ENCODE measurements around the gene SND1.

Gene SND1

DNA sequence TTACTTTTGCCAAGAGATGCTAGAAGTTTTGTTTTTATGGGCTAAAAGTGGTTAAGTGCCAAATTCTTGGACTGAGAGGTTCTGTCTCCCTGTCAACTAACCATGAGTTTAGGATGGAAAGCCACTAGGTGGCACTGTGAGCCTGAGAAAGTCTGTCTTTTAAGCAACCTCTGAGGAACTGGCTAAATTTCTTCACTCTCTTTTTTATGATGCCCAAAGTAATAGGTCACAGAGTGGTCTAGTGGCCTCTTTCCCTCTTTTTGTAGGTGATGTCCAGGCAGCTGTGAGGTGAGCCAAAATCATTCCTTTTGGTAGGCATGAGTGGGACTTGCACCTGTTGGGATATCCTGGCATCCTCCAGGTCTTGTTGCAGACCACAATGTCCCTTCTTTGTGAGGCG, 56.8 kb downstream of the SND1 start:
- TF ChIP-seq, protein P1, sequence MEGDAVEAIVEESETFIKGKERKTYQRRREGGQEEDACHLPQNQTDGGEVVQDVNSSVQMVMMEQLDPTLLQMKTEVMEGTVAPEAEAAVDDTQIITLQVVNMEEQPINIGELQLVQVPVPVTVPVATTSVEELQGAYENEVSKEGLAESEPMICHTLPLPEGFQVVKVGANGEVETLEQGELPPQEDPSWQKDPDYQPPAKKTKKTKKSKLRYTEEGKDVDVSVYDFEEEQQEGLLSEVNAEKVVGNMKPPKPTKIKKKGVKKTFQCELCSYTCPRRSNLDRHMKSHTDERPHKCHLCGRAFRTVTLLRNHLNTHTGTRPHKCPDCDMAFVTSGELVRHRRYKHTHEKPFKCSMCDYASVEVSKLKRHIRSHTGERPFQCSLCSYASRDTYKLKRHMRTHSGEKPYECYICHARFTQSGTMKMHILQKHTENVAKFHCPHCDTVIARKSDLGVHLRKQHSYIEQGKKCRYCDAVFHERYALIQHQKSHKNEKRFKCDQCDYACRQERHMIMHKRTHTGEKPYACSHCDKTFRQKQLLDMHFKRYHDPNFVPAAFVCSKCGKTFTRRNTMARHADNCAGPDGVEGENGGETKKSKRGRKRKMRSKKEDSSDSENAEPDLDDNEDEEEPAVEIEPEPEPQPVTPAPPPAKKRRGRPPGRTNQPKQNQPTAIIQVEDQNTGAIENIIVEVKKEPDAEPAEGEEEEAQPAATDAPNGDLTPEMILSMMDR (IDR thresholded peaks at IDR 0.05; ENCODE audit: low read length, missing control alignments), result peak; percentile 68
- DNase-seq (ENCODE audit: low read depth), result peak; percentile 93
- H3K4me3 ChIP-seq (replicated peaks; ENCODE audit: low read depth, low read length), result no peak overlapping the region

DNA sequence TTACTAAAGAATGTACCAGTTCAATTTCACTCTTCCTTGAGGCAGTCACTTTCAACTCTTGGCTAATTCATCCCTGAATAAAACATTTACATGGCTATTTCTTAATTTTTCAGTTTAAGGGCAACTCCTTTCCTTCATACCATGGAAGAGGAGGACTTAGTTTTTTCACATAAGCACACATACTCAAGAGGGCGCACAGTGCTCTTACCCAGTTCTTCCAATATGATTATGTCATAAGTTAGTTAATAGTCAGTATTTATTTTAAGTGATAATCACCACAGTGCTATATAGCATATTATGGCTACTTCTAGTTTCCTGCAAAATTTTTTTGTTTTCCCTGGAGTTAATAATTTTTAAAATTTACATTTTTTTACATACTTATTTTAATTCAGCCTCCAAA, 58.6 kb downstream of the SND1 start:
- H3K4me3 ChIP-seq (replicated peaks; ENCODE audit: low read depth, low read length), result no peak overlapping the region
- peak; percentile 7 for DNase-seq (ENCODE audit: low read depth)
- TF ChIP-seq, protein P1 (IDR thresholded peaks at IDR 0.05; ENCODE audit: low read length, missing control alignments), result no peak

DNA sequence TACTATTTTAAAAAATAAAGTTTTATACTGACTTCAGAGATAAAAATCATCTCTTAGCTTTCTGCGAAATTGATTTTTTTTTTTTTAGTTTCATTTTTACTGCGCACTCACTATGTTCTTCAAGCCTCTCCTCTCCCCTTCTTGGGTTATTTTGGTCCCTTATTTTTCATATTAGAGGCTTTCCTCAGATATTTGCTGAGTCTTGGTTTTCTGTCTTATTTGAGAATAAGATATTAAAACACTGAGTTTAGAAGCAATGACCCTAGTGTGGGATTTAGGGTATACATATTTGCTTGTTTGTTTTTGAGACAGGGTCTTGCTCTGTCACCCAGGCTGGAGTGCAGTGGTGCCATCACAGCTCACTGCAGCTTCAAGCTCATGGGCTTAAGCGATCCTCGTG, 59.9 kb downstream of the SND1 start:
- H3K4me3 ChIP-seq (replicated peaks; ENCODE audit: low read depth, low read length), result no peak overlapping the region
- no peak for DNase-seq (ENCODE audit: low read depth)
- TF ChIP-seq, protein P1 (IDR thresholded peaks at IDR 0.05; ENCODE audit: low read length, missing control alignments), result no peak

DNA sequence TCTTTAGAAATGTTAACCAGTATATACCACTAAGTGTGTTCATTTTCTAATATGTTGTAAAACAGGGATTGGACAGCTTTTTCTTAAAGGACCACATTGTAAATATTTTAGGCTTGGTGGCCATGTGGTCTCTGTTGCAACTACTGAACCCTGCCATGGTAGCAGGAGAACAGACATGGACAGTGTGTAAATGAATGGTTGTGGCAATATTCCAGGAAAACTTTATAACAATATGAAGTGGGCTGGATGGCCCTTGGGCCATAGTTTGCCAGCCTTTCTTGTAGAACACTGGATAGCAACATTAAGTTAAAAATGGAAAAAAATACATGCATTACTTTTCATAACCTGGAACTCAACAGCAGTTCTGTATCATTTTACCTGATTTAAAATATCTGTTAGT, 61.0 kb downstream of the SND1 start:
- DNase-seq (ENCODE audit: low read depth), result peak; percentile 5
- H3K4me3 ChIP-seq (replicated peaks; ENCODE audit: low read depth, low read length), result no peak overlapping the region
- TF ChIP-seq, protein P1 (IDR thresholded peaks at IDR 0.05; ENCODE audit: low read length, missing control alignments), result no peak

DNA sequence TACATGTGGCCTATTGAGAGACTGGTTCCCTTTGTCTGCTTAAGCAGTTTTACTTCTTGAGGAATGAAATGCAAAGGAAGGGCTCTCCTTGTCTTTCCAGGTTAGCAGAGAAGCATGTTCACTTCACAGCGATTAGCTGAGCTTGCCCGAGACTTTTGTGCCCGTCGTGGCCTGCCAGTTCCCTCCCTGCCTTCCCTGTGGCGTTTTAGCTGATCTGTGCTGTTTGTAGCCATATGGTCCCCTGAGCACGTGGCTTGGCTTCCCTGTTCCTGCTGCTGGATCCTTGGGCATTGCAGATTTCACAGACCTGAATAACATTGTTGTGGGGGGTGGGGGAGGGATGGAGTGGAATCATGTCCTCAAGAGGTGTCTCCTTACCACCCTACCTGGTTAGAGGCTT, 61.8 kb downstream of the SND1 start:
- DNase-seq (ENCODE audit: low read depth), result no peak
- no peak overlapping the region for H3K4me3 ChIP-seq (replicated peaks; ENCODE audit: low read depth, low read length)
- TF ChIP-seq, protein P1 (IDR thresholded peaks at IDR 0.05; ENCODE audit: low read length, missing control alignments), result no peak

DNA sequence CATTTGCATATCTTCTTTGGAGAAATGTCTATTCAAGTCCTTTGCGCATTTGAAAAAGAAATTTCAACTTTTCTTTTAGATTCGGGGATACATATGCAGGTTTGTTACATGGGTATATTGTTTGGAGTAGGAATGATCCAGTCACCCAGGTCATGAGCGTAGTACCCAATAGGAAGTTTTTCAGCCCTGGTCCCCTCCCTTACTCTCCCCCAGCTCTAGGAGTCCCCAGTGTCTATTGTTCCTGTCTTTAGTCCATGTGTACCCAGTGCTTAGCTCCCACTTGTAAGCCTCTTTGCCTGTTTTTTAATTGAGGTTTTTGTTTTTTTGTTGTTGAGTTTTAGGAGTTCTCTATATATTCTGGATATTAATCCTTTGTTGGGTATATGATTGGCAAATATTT, 63.3 kb downstream of the SND1 start:
- H3K4me3 ChIP-seq (replicated peaks; ENCODE audit: low read depth, low read length), result no peak overlapping the region
- TF ChIP-seq, protein P1 (IDR thresholded peaks at IDR 0.05; ENCODE audit: low read length, missing control alignments), result no peak
- DNase-seq (ENCODE audit: low read depth), result no peak

DNA sequence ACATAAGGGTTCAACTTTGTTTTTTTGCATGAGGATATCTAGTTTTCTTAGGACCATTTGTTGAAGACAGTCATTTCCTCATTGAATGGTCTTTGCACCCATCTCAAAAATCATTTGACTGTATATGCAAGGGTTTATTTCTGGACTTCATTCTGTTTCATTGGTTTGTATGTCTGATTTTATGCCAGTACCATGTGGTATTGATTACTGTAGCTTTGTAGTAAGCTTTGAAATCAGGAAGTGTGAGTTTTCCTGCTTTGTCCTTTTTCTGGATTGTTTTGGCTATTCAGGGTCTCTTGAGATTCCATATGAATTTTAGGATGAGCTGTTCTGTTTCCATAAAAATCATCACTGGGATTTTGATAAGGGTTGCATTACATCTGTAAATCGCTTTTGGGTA, 63.9 kb downstream of the SND1 start:
- TF ChIP-seq, protein P1 (IDR thresholded peaks at IDR 0.05; ENCODE audit: low read length, missing control alignments), result no peak
- H3K4me3 ChIP-seq (replicated peaks; ENCODE audit: low read depth, low read length), result no peak overlapping the region
- DNase-seq (ENCODE audit: low read depth), result no peak
